ENCODE results near the gene KIRREL3. TPM values are rescaled to one million over a fixed set of nuclear protein-coding genes. Genes with fewer than 3 reads are reported as not detected.

The KIRREL3 gene
- total and polyA plus RNA-seq, 4 donors, result 0.90 TPM; not detected in 3

DNA sequence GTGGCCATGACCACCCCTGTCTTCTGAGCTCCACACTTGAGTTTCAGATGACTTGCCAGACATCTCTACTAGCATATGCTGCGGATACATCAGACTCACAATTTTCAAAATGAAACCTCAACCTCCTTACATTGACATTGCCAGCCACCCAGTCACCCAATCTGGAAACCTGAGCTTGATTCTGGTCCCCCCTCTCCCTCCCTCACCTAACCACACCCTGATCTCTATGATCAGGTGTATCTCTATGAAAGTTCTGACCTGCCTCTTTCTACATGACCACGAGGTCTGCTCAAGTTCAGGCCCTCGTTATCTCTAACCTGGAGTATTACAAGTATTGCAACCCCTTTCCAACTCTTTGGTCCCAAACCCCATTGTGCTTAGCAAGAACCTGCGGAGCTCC, 254.1 kb downstream of the KIRREL3 start:
- Histone ChIP-seq H3K27ac (ENCODE audit: low read depth in 1 of 2, low read length in 2 of 2) (no peak overlapping the region), H3K36me3 (ENCODE audit: control insufficient read depth in 1 of 2, insufficient read depth in 2 of 2, low read length in 1 of 2) (no peaks in the 10 kb centered on the region), H3K4me1 (ENCODE audit: control insufficient read depth in 1 of 2, insufficient read depth in 2 of 2, low read length in 2 of 2) (no peaks in the 10 kb centered on the region), H3K27me3 (ENCODE audit: control insufficient read depth in 1 of 2, insufficient read depth in 2 of 2, low read length in 1 of 2) (no peaks in the 10 kb centered on the region), H3K9me3 (ENCODE audit: control insufficient read depth, low read length) (no peaks in the 10 kb centered on the region), H3K4me3 (ENCODE audit: low read length in 2 of 2) (no peak overlapping the region)
- intact Hi-C loops (cut with DNase I), result no loop called here
- DNase-seq, result no peak
- ATAC-seq (ENCODE audit: low FRiP score), result no peak
- 88 to 92% methylated on average over 4 of the region's 4 CpGs for WGBS, 2 donors

GRCh38 chr11:126744699-126745098, 255.9 kb downstream of the KIRREL3 start:
- H3K4me1 ChIP-seq (ENCODE audit: control insufficient read depth in 1 of 2, insufficient read depth in 2 of 2, low read length in 2 of 2), result no peaks in the 10 kb centered on the region
- no peaks in the 10 kb centered on the region for H3K36me3 ChIP-seq (ENCODE audit: control insufficient read depth in 1 of 2, insufficient read depth in 2 of 2, low read length in 1 of 2)
- DNase-seq (no peak), ATAC-seq (ENCODE audit: low FRiP score) (no peak)
- H3K4me3 ChIP-seq (ENCODE audit: low read length in 2 of 2), result no peak overlapping the region
- H3K9me3 ChIP-seq (ENCODE audit: control insufficient read depth, low read length), result no peaks in the 10 kb centered on the region
- no peak overlapping the region for H3K27ac ChIP-seq (ENCODE audit: low read depth in 1 of 2, low read length in 2 of 2)
- 52 to 69% methylated on average over 4 of the region's 4 CpGs for WGBS, 2 donors
- H3K27me3 ChIP-seq (ENCODE audit: control insufficient read depth in 1 of 2, insufficient read depth in 2 of 2, low read length in 1 of 2), result no peaks in the 10 kb centered on the region
- intact Hi-C loops (cut with DNase I), result no loop called here

DNA sequence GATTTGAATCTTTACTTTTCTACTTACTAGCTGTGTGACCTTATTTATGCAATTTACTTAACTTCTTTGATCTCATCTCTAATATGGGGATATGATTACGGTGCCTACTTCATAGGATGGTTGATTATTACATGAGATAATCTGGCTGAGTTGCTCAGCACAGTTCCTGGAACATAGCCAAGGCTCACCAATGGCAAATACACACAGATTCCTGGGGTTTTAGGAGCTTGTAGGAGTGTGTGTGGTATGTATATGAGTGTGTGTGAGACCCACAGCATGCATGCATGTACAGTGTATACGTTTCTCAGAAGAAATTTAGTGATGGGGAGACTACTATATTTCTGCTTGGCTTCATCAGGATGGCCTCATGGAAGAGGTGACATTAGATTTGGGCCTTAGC, 256.9 kb downstream of the KIRREL3 start:
- H3K4me1 ChIP-seq (ENCODE audit: control insufficient read depth in 1 of 2, insufficient read depth in 2 of 2, low read length in 2 of 2), result no peaks in the 10 kb centered on the region
- no peaks in the 10 kb centered on the region for H3K9me3 ChIP-seq (ENCODE audit: control insufficient read depth, low read length)
- DNase-seq, result no peak
- no peak for ATAC-seq (ENCODE audit: low FRiP score)
- intact Hi-C loops (cut with DNase I), result no loop called here
- no peaks in the 10 kb centered on the region for H3K36me3 ChIP-seq (ENCODE audit: control insufficient read depth in 1 of 2, insufficient read depth in 2 of 2, low read length in 1 of 2)
- 67 to 77% methylated on average over 2 of the region's 2 CpGs for WGBS, 2 donors
- no peaks in the 10 kb centered on the region for H3K27me3 ChIP-seq (ENCODE audit: control insufficient read depth in 1 of 2, insufficient read depth in 2 of 2, low read length in 1 of 2)
- no peak overlapping the region for H3K4me3 ChIP-seq (ENCODE audit: low read length in 2 of 2)
- H3K27ac ChIP-seq (ENCODE audit: low read depth in 1 of 2, low read length in 2 of 2), result no peak overlapping the region

DNA sequence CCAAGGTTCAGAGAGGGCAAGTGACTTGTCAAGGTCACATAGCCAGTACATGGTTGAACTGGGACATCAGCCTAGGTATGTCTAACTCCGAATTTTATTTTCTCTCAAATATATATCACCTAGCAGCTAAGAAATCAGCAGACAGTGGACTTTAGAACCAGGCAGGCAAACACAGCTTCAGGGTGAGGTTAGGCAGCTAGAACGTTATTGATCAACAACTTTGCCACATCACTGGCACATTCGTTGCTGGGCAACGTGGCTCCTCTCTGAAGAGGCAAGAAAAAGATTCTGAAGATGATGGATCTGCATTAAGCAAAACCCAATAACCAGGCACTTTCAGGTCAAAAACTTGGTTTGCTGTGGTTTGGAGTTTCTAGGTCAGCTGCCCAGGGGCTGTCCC, 258.0 kb downstream of the KIRREL3 start:
- WGBS, 2 donors, result 76 to 77% methylated on average over 4 of the region's 4 CpGs
- Histone ChIP-seq H3K4me1 (ENCODE audit: control insufficient read depth in 1 of 2, insufficient read depth in 2 of 2, low read length in 2 of 2) (no peaks in the 10 kb centered on the region), H3K27ac (ENCODE audit: low read depth in 1 of 2, low read length in 2 of 2) (no peak overlapping the region), H3K27me3 (ENCODE audit: control insufficient read depth in 1 of 2, insufficient read depth in 2 of 2, low read length in 1 of 2) (no peaks in the 10 kb centered on the region), H3K9me3 (ENCODE audit: control insufficient read depth, low read length) (no peaks in the 10 kb centered on the region), H3K4me3 (ENCODE audit: low read length in 2 of 2) (no peak overlapping the region), H3K36me3 (ENCODE audit: control insufficient read depth in 1 of 2, insufficient read depth in 2 of 2, low read length in 1 of 2) (no peaks in the 10 kb centered on the region)
- DNase-seq (no peak), ATAC-seq (ENCODE audit: low FRiP score) (no peak)
- intact Hi-C loops (cut with DNase I), result no loop called here

DNA sequence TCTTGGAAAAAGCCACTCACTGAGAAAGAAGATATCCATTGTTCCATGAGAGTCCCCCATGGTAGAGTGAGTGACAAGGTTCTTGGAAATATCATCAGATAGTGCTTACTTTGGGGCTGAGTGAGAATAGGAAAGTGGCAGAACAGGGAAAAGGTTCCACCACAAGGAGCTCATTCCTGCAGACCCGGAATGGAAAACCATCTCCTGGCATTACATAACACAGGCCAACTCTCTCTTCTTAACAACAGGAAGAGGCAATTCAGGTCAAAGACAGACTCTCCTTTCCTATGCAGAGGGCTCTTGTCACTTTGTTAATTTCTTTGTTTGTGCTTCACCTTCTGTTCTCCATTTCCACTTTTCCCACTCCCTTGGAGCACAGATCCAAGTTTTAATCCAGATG, 259.7 kb downstream of the KIRREL3 start:
- WGBS, 2 donors, result 55 to 80% methylated on average over 1 of the region's 1 CpG

GRCh38 chr11:126739499-126740145, 260.9 kb downstream of the KIRREL3 start:
- no peaks in the 10 kb centered on the region for H3K36me3 ChIP-seq (ENCODE audit: control insufficient read depth in 1 of 2, insufficient read depth in 2 of 2, low read length in 1 of 2)
- H3K4me1 ChIP-seq (ENCODE audit: control insufficient read depth in 1 of 2, insufficient read depth in 2 of 2, low read length in 2 of 2), result no peaks in the 10 kb centered on the region
- H3K4me3 ChIP-seq (ENCODE audit: low read length in 2 of 2), result no peak overlapping the region
- 68 to 71% methylated on average over 2 of the region's 2 CpGs for WGBS, 2 donors
- H3K9me3 ChIP-seq (ENCODE audit: control insufficient read depth, low read length), result no peaks in the 10 kb centered on the region
- H3K27me3 ChIP-seq (ENCODE audit: control insufficient read depth in 1 of 2, insufficient read depth in 2 of 2, low read length in 1 of 2), result no peaks in the 10 kb centered on the region
- DNase-seq, result no peak
- intact Hi-C loops (cut with DNase I), result no loop called here
- H3K27ac ChIP-seq (ENCODE audit: low read depth in 1 of 2, low read length in 2 of 2), result no peak overlapping the region
- no peak for ATAC-seq (ENCODE audit: low FRiP score)

More for the DNA sequence above, 259.7 kb downstream of the KIRREL3 start:
- Histone ChIP-seq H3K4me1 (ENCODE audit: control insufficient read depth in 1 of 2, insufficient read depth in 2 of 2, low read length in 2 of 2) (no peaks in the 10 kb centered on the region), H3K36me3 (ENCODE audit: control insufficient read depth in 1 of 2, insufficient read depth in 2 of 2, low read length in 1 of 2) (no peaks in the 10 kb centered on the region), H3K4me3 (ENCODE audit: low read length in 2 of 2) (no peak overlapping the region), H3K9me3 (ENCODE audit: control insufficient read depth, low read length) (no peaks in the 10 kb centered on the region), H3K27me3 (ENCODE audit: control insufficient read depth in 1 of 2, insufficient read depth in 2 of 2, low read length in 1 of 2) (no peaks in the 10 kb centered on the region), H3K27ac (ENCODE audit: low read depth in 1 of 2, low read length in 2 of 2) (no peak overlapping the region)
- intact Hi-C loops (cut with DNase I), result no loop called here
- no peak for ATAC-seq (ENCODE audit: low FRiP score)
- DNase-seq, result no peak

GRCh38 chr11:126738295-126739031, 262.1 kb downstream of the KIRREL3 start:
- WGBS, 2 donors, result 59 to 67% methylated on average over 9 of the region's 9 CpGs
- Histone ChIP-seq H3K9me3 (ENCODE audit: control insufficient read depth, low read length) (no peaks in the 10 kb centered on the region), H3K4me3 (ENCODE audit: low read length in 2 of 2) (no peak overlapping the region), H3K27me3 (ENCODE audit: control insufficient read depth in 1 of 2, insufficient read depth in 2 of 2, low read length in 1 of 2) (no peaks in the 10 kb centered on the region), H3K27ac (ENCODE audit: low read depth in 1 of 2, low read length in 2 of 2) (no peak overlapping the region), H3K36me3 (ENCODE audit: control insufficient read depth in 1 of 2, insufficient read depth in 2 of 2, low read length in 1 of 2) (no peaks in the 10 kb centered on the region), H3K4me1 (ENCODE audit: control insufficient read depth in 1 of 2, insufficient read depth in 2 of 2, low read length in 2 of 2) (no peaks in the 10 kb centered on the region)
- DNase-seq, result no peak
- ATAC-seq (ENCODE audit: low FRiP score), result no peak
- intact Hi-C loops (cut with DNase I), result no loop called here

DNA sequence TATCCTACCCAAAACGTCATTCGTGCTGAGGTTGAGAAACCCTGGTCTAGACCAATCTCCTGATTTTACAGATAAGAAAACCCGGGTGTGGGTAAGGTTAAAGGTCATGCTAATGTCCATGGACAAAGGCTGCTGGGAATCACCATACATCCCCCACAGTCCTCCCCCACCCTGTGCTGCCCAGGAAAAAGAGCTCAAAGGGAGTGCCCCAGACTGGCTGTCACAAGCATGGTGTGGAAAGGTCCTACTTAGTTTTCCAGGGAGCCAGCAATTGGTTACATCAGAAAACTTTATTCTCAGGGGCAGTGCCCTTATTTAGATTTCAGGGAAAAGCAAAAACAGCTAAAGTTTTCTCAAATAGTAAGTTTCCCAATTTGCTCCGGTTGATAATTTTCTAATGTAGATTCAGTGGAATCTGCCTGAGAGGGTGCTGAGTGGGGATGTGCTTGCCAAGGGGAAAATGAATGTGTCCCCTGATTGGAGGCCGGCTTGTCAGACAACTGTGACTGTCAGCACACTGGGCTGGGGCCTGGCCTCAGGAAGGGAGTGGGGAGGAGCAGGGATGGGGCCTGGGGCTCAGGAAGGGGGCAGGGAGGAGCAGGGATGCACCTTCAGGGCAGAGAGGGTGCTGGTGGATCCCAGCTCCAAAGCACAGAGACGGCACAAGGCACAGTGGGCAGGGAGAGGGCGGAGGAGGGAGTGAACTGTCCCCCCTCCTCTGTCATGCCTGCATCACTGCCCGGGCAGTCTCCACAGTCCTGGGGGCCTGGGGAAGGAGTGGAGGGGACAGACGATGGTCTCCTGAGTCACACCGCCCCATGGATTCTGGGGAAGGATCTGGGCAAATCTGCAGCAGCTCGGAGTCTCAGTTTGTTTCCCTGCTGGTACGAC, 263.6 kb downstream of the KIRREL3 start:
- WGBS, 2 donors, result 50 to 52% methylated on average over 12 of the region's 12 CpGs
- no peak for ATAC-seq (ENCODE audit: low FRiP score)

More for the DNA sequence above, 263.6 kb downstream of the KIRREL3 start:
- Histone ChIP-seq H3K9me3 (ENCODE audit: control insufficient read depth, low read length) (no peaks in the 10 kb centered on the region), H3K36me3 (ENCODE audit: control insufficient read depth in 1 of 2, insufficient read depth in 2 of 2, low read length in 1 of 2) (no peaks in the 10 kb centered on the region), H3K4me3 (ENCODE audit: low read length in 2 of 2) (no peak overlapping the region), H3K27ac (ENCODE audit: low read depth in 1 of 2, low read length in 2 of 2) (no peak overlapping the region), H3K4me1 (ENCODE audit: control insufficient read depth in 1 of 2, insufficient read depth in 2 of 2, low read length in 2 of 2) (no peaks in the 10 kb centered on the region), H3K27me3 (ENCODE audit: control insufficient read depth in 1 of 2, insufficient read depth in 2 of 2, low read length in 1 of 2) (no peaks in the 10 kb centered on the region)
- DNase-seq, result no peak
- intact Hi-C loops (cut with DNase I), result no loop called here
